Heart left ventricle (tissue), 13 donors: Measurements from ENCODE around the gene LYAR.

ENCODE experiments used
- CTCF ChIP-seq, 12 donors: fragments of 200-600 bp; sonication (generic) in 4 of 12; IDR thresholded peaks; one replicate each; pipeline versions ENCODE4 v1.5.0 to v1.8.0; 2018 to 2022; ENCODE audit warnings: antibody characterized with exemption in 12 of 12, mild to moderate bottlenecking in 5 of 12
- POLR2A ChIP-seq, 2 donors: fragments of 450-650 bp; IDR thresholded peaks; one replicate each; pipeline ENCODE4 v1.6.1; 2017; ENCODE audit warnings: antibody characterized with exemption in 2 of 2, mild to moderate bottlenecking in 2 of 2, moderate library complexity in 2 of 2
- donor health status: ischemic (EF 13 %, LVEDD 7.1; RV severe dilation, severe dysfunction).
- donor health status: DM: no; HTN: yes; CAD: no.
- donor health status: DM: no; HTN: no; CAD: no.
- donor health status: ischemic (EF 25% LVEDD 6.9; RV normal size, moderate dysfunction).
- donor health status: ischemic (EF 25% LVEDD 5.7; RV mildly dilated, moderate dysfunction).
- donor health status: ischemic (EF 35%, LVEDD 5.7; RV mildly dilated, moderate dysfunction).
- donor health status: nonischemic (EF 11% LVEDD 7.7; RV severe dilation, severe dysfunction).
- donor health status: DM: yes; HTN: yes; CAD: no.
- donor health status: PGD.
- donor health status: ischemic (EF 29% LVEDD 5.4; RV normal size, mild dysfunction).
- donor health status: nonischemic (EF 23%, LVEDD 6.1; RV moderate dilation, normal function).

- no peak for TF ChIP-seq CTCF (IDR thresholded peaks at IDR 0.05)
- TF ChIP-seq POLR2A (IDR thresholded peaks at IDR 0.05): no peak
Measured at GRCh38 chr4:4306920-4307319, 17.0 kb upstream of the LYAR start.
